GM23338 (cell line): ENCODE results near the gene LRP1-AS. TPM values are rescaled to one million over a fixed set of nuclear protein-coding genes. Genes with fewer than 3 reads are reported as not detected.
"Not testable (repeated sequence)": the region's sequence is repeated elsewhere in the genome, so short reads cannot be mapped to it uniquely, and the experiment has no call there.

Source experiments
- ATAC-seq: fragments of 200-7000 bp; cut with Tn5 transposase; 3 replicates; pipeline ENCODE4 v1.9.1; 2020
- DNase-seq: peaks from one replicate; pipeline ENCODE4 v3.0.0-alpha.2; 2015; ENCODE audit warnings: low spot score
- H2AFZ ChIP-seq: fragments of 200-600 bp; sonication (generic); 2 replicates; pipeline ENCODE4 v1.8.0; 2016; ENCODE audit warnings: antibody characterized with exemption, mild to moderate bottlenecking, moderate library complexity
- H3F3A ChIP-seq: fragments of 200-600 bp; sonication (generic); replicated peaks from 2 replicates; pipeline ENCODE4 v1.8.0; 2017; ENCODE audit warnings: antibody characterized with exemption, mixed run types, low read depth
- H3K27ac ChIP-seq: fragments of 200-600 bp; sonication (generic); 2 replicates; pipeline ENCODE4 v1.6.1; 2016; ENCODE audit warnings: low read depth
- H3K27me3 ChIP-seq: fragments of 200-600 bp; sonication (generic); 2 replicates; pipeline ENCODE4 v1.8.0; 2016; ENCODE audit warnings: mild to moderate bottlenecking, mixed run types, moderate library complexity; ENCODE audit not compliant: insufficient read depth
- H3K36me3 ChIP-seq: fragments of 200-600 bp; sonication (generic); 2 replicates; pipeline ENCODE4 v1.8.0; 2016; ENCODE audit warnings: mild to moderate bottlenecking; ENCODE audit not compliant: insufficient read depth
- H3K4me1 ChIP-seq: fragments of 200-600 bp; sonication (generic); 2 replicates; pipeline ENCODE4 v1.8.0; 2016; ENCODE audit warnings: mild to moderate bottlenecking, moderate library complexity; ENCODE audit not compliant: insufficient read depth
- H3K4me2 ChIP-seq: fragments of 200-600 bp; sonication (generic); 2 replicates; pipeline ENCODE4 v1.7.1; 2017; ENCODE audit warnings: mixed run types
- H3K4me3 ChIP-seq: fragments of 200-600 bp; sonication (generic); 2 replicates; pipeline ENCODE4 v1.6.1; 2016; ENCODE audit warnings: mixed run types
- H3K79me2 ChIP-seq: fragments of 200-600 bp; sonication (generic); replicated peaks from 2 replicates; pipeline ENCODE4 v1.8.0; 2017; ENCODE audit warnings: mild to moderate bottlenecking; ENCODE audit not compliant: insufficient read depth
- H3K9me2 ChIP-seq: fragments of 200-600 bp; sonication (generic); 2 replicates; pipeline ENCODE4 v1.8.0; 2017; ENCODE audit not compliant: insufficient read depth
- H4K20me1 ChIP-seq: fragments of 200-600 bp; sonication (generic); replicated peaks from 2 replicates; pipeline ENCODE4 v1.8.0; 2017; ENCODE audit warnings: mild to moderate bottlenecking; ENCODE audit not compliant: insufficient read depth
- H3K27ac Mint-ChIP-seq: 2 replicates; pipeline ENCODE4 v1.8.0; 2020; ENCODE audit warnings: inconsistent platforms, mild to moderate bottlenecking, moderate library complexity, mixed read lengths
- H3K27me3 Mint-ChIP-seq: 3 replicates; pipeline ENCODE4 v1.8.0; 2022; ENCODE audit warnings: low read depth, mild to moderate bottlenecking, moderate library complexity, mixed read lengths, inconsistent platforms; ENCODE audit not compliant: insufficient read depth, poor library complexity
- H3K36me3 Mint-ChIP-seq: 3 replicates; pipeline ENCODE4 v1.8.0; 2021; ENCODE audit warnings: low read depth, mild to moderate bottlenecking, inconsistent platforms, moderate library complexity, mixed read lengths
- H3K4me1 Mint-ChIP-seq: 3 replicates; pipeline ENCODE4 v1.8.0; 2020; ENCODE audit warnings: mild to moderate bottlenecking, inconsistent platforms, mixed read lengths
- H3K4me3 Mint-ChIP-seq: 3 replicates; pipeline ENCODE4 v1.8.0; 2021; ENCODE audit warnings: moderate library complexity, mild to moderate bottlenecking, inconsistent platforms, mixed read lengths
- H3K9me3 Mint-ChIP-seq: 3 replicates; pipeline ENCODE4 v1.8.0; 2020; ENCODE audit warnings: moderate library complexity, mild to moderate bottlenecking, inconsistent platforms, mixed read lengths
- CTCF ChIP-seq, 2 experiments: fragments of 200-600 bp in 1 of 2; sonication (generic) in 1 of 2; conservative IDR thresholded peaks; 2 replicates each; pipeline versions ENCODE4 v1.5.1 to v1.6.1; 2016 to 2017; ENCODE audit warnings: antibody characterized with exemption in 2 of 2, low read depth in 2 of 2, mild to moderate bottlenecking in 2 of 2, moderate library complexity in 1 of 2
- EZH2 ChIP-seq: fragments of 200-600 bp; sonication (generic); IDR thresholded peaks from one replicate; pipeline ENCODE4 v1.8.0; 2017; ENCODE audit warnings: antibody characterized with exemption, mild to moderate bottlenecking, low read depth; ENCODE audit not compliant: unreplicated experiment
- NANOG ChIP-seq: IDR thresholded peaks from 2 replicates; pipeline ENCODE4 v1.6.1; 2016; ENCODE audit warnings: antibody characterized with exemption, borderline replicate concordance
- POLR2AphosphoS5 ChIP-seq: IDR thresholded peaks from 2 replicates; pipeline ENCODE4 v1.6.1; 2016; ENCODE audit warnings: antibody characterized with exemption, low read depth
- ZNF331 ChIP-seq: fragments of 250-450 bp; sonication (Bioruptor Pico); IDR thresholded peaks from 2 replicates; pipeline ENCODE4 v1.5.0; 2020; ENCODE audit warnings: low read depth, mild to moderate bottlenecking, moderate library complexity
- polyA plus RNA-seq: library from polyadenylated mRNA; unstranded; fragments of >200 nt; fragmentation: Nextera tagmentation; extraction: Ambion mirVana; gene quantifications from 2 replicates; pipeline ENCODE4 v1.2.1, GENCODE V29; 2016
- total RNA-seq: library from RNA; depleted of rRNA; stranded (reverse); fragments of >200 nt; shearing (Covaris generic); gene quantifications from 2 replicates; pipeline ENCODE4 v1.2.3, GENCODE V29; 2014

The LRP1-AS gene
- total and polyA plus RNA-seq, 2 experiments from 2014 or later = 0.86 TPM; not detected in 1

DNA sequence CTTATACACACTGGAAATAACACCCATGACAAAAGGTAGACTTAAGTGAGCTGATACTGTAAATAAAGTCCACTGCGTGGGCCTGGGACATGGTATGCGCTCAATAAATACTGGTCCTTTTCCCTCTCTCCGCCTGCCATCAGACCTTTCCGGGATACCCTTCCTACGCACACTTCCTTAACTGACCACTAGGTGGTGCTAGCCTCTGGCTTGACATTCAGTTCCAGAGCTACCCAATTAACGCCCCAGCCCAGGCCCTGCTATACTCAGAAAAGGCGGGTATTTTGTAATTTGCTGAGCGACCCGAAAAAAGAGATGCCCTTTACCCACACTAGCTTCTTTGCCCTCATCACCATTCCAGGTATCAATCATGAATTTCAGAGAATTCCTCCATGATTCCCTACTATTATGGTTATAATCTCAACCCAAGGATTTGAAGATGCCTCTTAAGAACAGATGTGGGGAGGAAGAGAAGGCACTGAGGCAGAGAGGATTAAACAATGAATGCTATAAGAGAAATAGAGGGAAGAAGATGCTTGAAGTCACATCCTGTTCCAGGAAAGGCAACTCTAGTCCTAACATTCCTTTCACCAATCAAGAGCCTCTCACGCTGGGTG, 23.1 kb downstream of the LRP1-AS start:
- Histone ChIP-seq H3K4me3 (no peak overlapping the region), H3K79me2 (peaks cover 5% of the 10 kb centered on the region), H3K27ac (no peak overlapping the region), H3K27me3 (no peaks in the 10 kb centered on the region), H3K4me1 (peaks cover 11% of the 10 kb centered on the region), H3K36me3 (no peaks in the 10 kb centered on the region), H3K9me2 (no peaks in the 10 kb centered on the region), H2AFZ (no peak overlapping the region), H4K20me1 (no peaks in the 10 kb centered on the region; the same call in none of the 2 replicates), H3K4me2 (no peak overlapping the region), H3F3A (peaks cover 6% of the 10 kb centered on the region; the same call in 1 of the 2 replicates)
- Mint-ChIP-seq H3K9me3 (peaks cover 15% of the 10 kb centered on the region; the same call in 2 of the 3 replicates), H3K4me1 (peaks cover 19% of the 10 kb centered on the region), H3K27ac (no peak overlapping the region), H3K4me3 (no peak overlapping the region; the same call in 2 of the 3 replicates), H3K27me3 (peaks cover 23% of the 10 kb centered on the region), H3K36me3 (peaks cover 8% of the 10 kb centered on the region)
- TF ChIP-seq EZH2 (no peak), CTCF (conservative IDR thresholded peaks at IDR 0.05; ENCODE audit: low read depth in 2 of 2) (peak; percentile 83 to 95)
- ATAC-seq (peak; percentile 14), DNase-seq (peak; percentile 94)

GRCh38 chr12:57123813-57124212, 23.6 kb downstream of the LRP1-AS start:
- Mint-ChIP-seq H3K27me3 (peaks cover 23% of the 10 kb centered on the region), H3K36me3 (peaks cover 8% of the 10 kb centered on the region), H3K9me3 (peaks cover 15% of the 10 kb centered on the region; the same call in 2 of the 3 replicates), H3K4me3 (no peak overlapping the region), H3K27ac (no peak overlapping the region), H3K4me1 (peaks cover 19% of the 10 kb centered on the region)
- Histone ChIP-seq H4K20me1 (no peaks in the 10 kb centered on the region; the same call in none of the 2 replicates), H3F3A (peaks cover 6% of the 10 kb centered on the region; the same call in 1 of the 2 replicates), H3K4me2 (no peak overlapping the region), H2AFZ (no peak overlapping the region), H3K4me3 (no peak overlapping the region), H3K4me1 (peaks cover 11% of the 10 kb centered on the region), H3K79me2 (no peaks in the 10 kb centered on the region; the same call in 1 of the 2 replicates), H3K9me2 (no peaks in the 10 kb centered on the region), H3K27me3 (no peaks in the 10 kb centered on the region), H3K27ac (no peak overlapping the region), H3K36me3 (no peaks in the 10 kb centered on the region)
- TF ChIP-seq NANOG (no peak), POLR2AphosphoS5 (no peak), ZNF331 (CRISPR knock-in tag) (no peak)
- no peak for ATAC-seq
- DNase-seq = no peak

GRCh38 chr12:57120718-57121117, 26.7 kb downstream of the LRP1-AS start:
- H3K9me2 ChIP-seq, H3F3A ChIP-seq, H4K20me1 ChIP-seq, ATAC-seq, H3K27me3 ChIP-seq, H3K79me2 ChIP-seq, H3K4me3 Mint-ChIP-seq, H3K36me3 Mint-ChIP-seq, DNase-seq, H3K27ac ChIP-seq, H3K36me3 ChIP-seq, H3K4me3 ChIP-seq, H3K27ac Mint-ChIP-seq, H3K4me1 ChIP-seq, H3K4me1 Mint-ChIP-seq, H3K4me2 ChIP-seq, H2AFZ ChIP-seq: not testable (repeated sequence)
- peaks cover 13% of the 10 kb centered on the region for H3K27me3 Mint-ChIP-seq
- H3K9me3 Mint-ChIP-seq = peaks cover 15% of the 10 kb centered on the region; the same call in 2 of the 3 replicates
